ENCODE data around the gene USP40.

USP40 gene

DNA sequence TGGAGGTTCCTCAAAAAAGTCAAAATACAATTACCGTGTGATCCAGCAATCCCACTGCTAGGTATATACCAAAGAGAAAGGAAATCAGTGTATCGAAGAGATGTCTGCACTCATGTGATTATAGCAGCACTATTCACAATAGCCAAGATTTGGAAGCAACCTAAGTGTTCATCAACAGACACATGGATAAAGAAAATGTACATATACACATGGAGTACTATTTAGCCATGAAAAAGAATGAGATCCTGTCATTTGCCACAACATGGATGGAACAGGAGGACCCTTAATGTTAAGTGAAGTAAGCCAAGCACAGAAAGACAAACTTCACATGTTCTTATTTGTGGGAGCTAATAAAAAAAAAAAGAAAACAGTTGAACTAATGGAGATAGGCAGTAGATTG is 133.6 kb downstream of the USP40 start:
- Histone ChIP-seq H3K27ac (no peak overlapping the region), H3K36me3 (0 out of 2 replicates have a peak, but pooled peaks cover 2% of the 10 kb centered on the region), H3K9me3 (ENCODE audit: severe bottlenecking) (no peaks in the 10 kb centered on the region), H3K4me3 (ENCODE audit: low read depth, low read length) (no peak overlapping the region), H3K27me3 (ENCODE audit: insufficient read depth, low read depth, severe bottlenecking) (no peaks in the 10 kb centered on the region)
- no peak for DNase-seq
- TF ChIP-seq, protein P1, sequence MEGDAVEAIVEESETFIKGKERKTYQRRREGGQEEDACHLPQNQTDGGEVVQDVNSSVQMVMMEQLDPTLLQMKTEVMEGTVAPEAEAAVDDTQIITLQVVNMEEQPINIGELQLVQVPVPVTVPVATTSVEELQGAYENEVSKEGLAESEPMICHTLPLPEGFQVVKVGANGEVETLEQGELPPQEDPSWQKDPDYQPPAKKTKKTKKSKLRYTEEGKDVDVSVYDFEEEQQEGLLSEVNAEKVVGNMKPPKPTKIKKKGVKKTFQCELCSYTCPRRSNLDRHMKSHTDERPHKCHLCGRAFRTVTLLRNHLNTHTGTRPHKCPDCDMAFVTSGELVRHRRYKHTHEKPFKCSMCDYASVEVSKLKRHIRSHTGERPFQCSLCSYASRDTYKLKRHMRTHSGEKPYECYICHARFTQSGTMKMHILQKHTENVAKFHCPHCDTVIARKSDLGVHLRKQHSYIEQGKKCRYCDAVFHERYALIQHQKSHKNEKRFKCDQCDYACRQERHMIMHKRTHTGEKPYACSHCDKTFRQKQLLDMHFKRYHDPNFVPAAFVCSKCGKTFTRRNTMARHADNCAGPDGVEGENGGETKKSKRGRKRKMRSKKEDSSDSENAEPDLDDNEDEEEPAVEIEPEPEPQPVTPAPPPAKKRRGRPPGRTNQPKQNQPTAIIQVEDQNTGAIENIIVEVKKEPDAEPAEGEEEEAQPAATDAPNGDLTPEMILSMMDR (IDR thresholded peaks at IDR 0.05; ENCODE audit: low read depth, low read length), result no peak

DNA sequence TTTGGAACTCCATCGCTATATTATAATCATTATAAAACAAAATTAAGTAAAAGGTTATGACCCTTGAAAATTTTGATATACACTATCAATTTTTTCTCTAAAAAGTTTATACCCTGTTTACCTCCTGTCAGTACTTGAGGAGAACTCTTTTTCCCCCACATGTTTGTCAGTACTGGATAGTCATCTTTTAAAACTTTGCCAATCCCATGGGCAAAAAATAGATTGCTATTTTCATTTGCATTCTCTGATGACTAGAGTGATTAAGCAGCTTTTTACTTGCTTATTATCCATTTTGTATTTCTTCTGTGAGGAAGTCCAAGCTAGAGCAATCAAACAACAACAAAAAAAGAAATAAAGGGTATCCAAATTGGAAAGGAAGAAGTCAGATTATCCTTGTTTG is 135.9 kb downstream of the USP40 start:
- Histone ChIP-seq H3K27ac (no peak overlapping the region), H3K4me3 (ENCODE audit: low read depth, low read length) (no peak overlapping the region)
- TF ChIP-seq, protein P1 (IDR thresholded peaks at IDR 0.05; ENCODE audit: low read depth, low read length), result no peak

DNA sequence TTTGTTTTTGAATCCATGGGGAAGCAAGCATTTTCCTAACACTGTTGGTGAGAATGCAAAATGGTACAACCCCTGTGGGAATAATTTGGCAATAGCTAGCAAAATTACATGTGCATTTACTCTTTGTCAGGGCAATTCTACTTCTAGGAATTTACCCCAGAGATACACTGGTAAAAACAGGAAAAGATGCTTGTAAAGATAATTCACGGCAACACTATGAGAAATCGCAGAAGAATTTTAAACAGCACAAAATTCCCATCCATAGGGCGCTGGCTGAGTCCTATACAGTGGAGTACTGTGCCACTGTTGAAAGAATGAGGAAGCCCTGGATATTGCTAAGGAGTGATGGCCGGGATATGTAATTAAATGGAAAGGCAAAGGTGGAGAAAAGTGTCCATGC is 136.5 kb downstream of the USP40 start:
- Histone ChIP-seq H3K27ac (no peak overlapping the region), H3K36me3 (no peaks in the 10 kb centered on the region), H3K9me3 (ENCODE audit: severe bottlenecking) (no peaks in the 10 kb centered on the region)

More for the DNA sequence above, 135.9 kb downstream of the USP40 start:
- Histone ChIP-seq H3K36me3 (no peaks in the 10 kb centered on the region), H3K27me3 (ENCODE audit: insufficient read depth, low read depth, severe bottlenecking) (no peaks in the 10 kb centered on the region), H3K9me3 (ENCODE audit: severe bottlenecking) (no peaks in the 10 kb centered on the region)
- no peak for DNase-seq

DNA sequence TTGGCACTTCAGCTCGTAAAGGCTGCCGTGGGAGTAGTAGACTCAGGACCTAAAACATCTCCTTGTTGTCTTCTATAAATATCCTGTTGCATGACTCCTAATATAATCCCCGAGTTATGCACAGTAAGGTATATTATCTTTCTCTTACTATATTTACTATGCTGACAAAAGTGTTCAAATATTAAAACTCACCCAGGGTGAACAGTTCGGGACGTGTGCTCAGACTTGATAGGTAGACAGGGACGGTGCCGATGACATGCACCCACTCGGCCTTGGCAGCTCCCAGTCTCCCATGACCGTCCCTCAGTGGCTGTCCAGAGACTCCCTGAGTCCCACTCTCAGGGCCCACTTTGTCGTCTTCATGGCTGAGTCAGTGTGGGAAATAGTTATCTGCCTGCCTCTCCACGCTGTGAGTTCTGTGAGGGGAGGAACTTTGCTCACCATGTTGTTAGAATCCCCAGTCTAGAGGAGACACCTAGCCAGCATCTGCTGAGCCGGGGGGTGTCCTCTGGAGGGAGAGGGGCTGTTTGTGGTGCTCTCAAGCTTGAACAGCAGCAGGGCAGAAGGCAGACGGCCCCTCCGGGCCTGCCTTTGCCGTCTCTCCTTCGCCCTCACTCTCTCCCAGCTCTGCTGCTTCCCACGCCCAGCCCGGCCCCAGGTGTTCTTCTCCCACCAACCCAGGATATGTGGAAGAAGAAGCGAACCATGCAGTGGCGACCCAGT is 137.2 kb downstream of the USP40 start:
- Histone ChIP-seq H3K9me3 (ENCODE audit: severe bottlenecking) (no peaks in the 10 kb centered on the region), H3K4me3 (ENCODE audit: low read depth, low read length) (no peak overlapping the region), H3K36me3 (no peaks in the 10 kb centered on the region), H3K27me3 (ENCODE audit: insufficient read depth, low read depth, severe bottlenecking) (no peaks in the 10 kb centered on the region), H3K27ac (no peak overlapping the region)
- TF ChIP-seq, protein P1 (IDR thresholded peaks at IDR 0.05; ENCODE audit: low read depth, low read length), result no peak
- DNase-seq, result no peak

More for the DNA sequence above, 136.5 kb downstream of the USP40 start:
- TF ChIP-seq, protein P1 (IDR thresholded peaks at IDR 0.05; ENCODE audit: low read depth, low read length), result no peak
- no peaks in the 10 kb centered on the region for H3K27me3 ChIP-seq (ENCODE audit: insufficient read depth, low read depth, severe bottlenecking)
- no peak for DNase-seq
- H3K4me3 ChIP-seq (ENCODE audit: low read depth, low read length), result no peak overlapping the region

DNA sequence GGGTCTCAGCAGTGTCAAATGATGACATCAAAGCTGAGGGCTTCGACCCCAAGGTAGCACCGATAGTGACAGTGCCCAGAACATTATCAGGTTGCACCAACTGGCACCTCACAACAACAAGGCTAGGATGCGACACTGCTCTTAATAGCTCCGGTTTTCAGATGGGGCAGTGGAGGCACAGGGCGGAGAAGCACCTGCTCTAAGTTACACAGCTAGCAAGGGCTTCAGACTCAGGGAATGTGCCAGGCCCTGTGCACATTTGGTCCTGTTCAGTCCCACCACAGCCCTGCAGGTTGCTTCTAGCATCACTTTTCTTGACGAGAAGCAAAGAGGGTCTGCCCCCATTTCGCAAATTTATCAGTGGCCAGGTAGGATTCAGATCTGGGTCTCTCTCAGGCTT is 138.1 kb downstream of the USP40 start:
- Histone ChIP-seq H3K4me3 (ENCODE audit: low read depth, low read length) (no peak overlapping the region), H3K9me3 (ENCODE audit: severe bottlenecking) (no peaks in the 10 kb centered on the region), H3K27ac (no peak overlapping the region), H3K36me3 (no peaks in the 10 kb centered on the region), H3K27me3 (ENCODE audit: insufficient read depth, low read depth, severe bottlenecking) (no peaks in the 10 kb centered on the region)
- no peak for DNase-seq
- TF ChIP-seq, protein P1 (IDR thresholded peaks at IDR 0.05; ENCODE audit: low read depth, low read length), result no peak

DNA sequence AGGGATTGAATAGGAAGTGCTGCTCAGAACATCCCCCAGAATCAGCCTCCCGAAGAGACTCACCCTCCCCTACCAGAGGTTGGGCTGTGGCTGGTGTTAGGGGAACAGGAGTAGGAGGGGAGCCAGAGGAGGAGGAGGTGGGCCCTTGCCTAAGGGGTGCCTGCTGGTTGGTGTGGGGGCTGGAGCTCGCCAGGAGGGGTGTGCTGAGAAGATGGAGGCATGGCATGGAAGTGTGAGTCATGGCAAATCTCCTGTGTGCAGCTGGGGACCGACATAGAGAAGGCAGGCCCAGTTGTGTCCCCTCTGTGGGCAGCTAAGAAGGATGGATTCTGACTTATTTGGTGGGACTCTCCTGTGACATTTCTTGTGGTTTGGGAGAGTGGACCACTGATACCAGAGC is 138.6 kb downstream of the USP40 start:
- Histone ChIP-seq H3K36me3 (no peaks in the 10 kb centered on the region), H3K9me3 (ENCODE audit: severe bottlenecking) (no peaks in the 10 kb centered on the region), H3K27me3 (ENCODE audit: insufficient read depth, low read depth, severe bottlenecking) (no peaks in the 10 kb centered on the region), H3K4me3 (ENCODE audit: low read depth, low read length) (no peak overlapping the region), H3K27ac (no peak overlapping the region)
- no peak for DNase-seq
- TF ChIP-seq, protein P1 (IDR thresholded peaks at IDR 0.05; ENCODE audit: low read depth, low read length), result no peak

Data from WERI-Rb-1 (cell line).